HG03442 (cell line): ENCODE measurements around the gene MRPL58.
"Not testable (repeated sequence)": the region's sequence is repeated elsewhere in the genome, so short reads cannot be mapped to it uniquely, and the experiment has no call there.

Experiments
- ATAC-seq: cut with Tn5 transposase; IDR thresholded peaks from one replicate; pipeline ENCODE4 v1.9.1; 2021; ENCODE audit warnings: mild to moderate bottlenecking, moderate library complexity; ENCODE audit not compliant: unreplicated experiment

The MRPL58 gene

GRCh38 chr17:74987418-74987908 lies 25.0 kb upstream of the MRPL58 start, which contains the start of gene CDR2L:
CDR2L (plus strand) TSS chr17:74987632; CDS start chr17:74988044, 412 bp downstream.
- ATAC-seq: peak; percentile 83

- ATAC-seq: peak; percentile 30
Measured at GRCh38 chr17:74987909-74988711, 24.4 kb upstream of the MRPL58 start.

- ATAC-seq: no peak
Measured at GRCh38 chr17:74990581-74991105, 21.8 kb upstream of the MRPL58 start.

GRCh38 chr17:74992223-74992622 lies 20.2 kb upstream of the MRPL58 start:
- ATAC-seq: no peak

- no peak for ATAC-seq
Measured at GRCh38 chr17:74994440-74994839, 18.0 kb upstream of the MRPL58 start.

GRCh38 chr17:74995847-74996246 lies 16.6 kb upstream of the MRPL58 start:
- ATAC-seq: no peak

- no peak for ATAC-seq
Measured at GRCh38 chr17:74998783-74999182, 13.7 kb upstream of the MRPL58 start.

- no peak for ATAC-seq
Measured at GRCh38 chr17:74999523-74999922, 12.9 kb upstream of the MRPL58 start.

GRCh38 chr17:75001915-75002843 lies 10.3 kb upstream of the MRPL58 start:
- no peak for ATAC-seq

- no peak for ATAC-seq
Measured at GRCh38 chr17:75003070-75003956, 9.2 kb upstream of the MRPL58 start.

GRCh38 chr17:75003957-75004355 lies 8.5 kb upstream of the MRPL58 start:
- ATAC-seq: no peak

GRCh38 chr17:75004371-75004770 lies 8.1 kb upstream of the MRPL58 start:
- no peak for ATAC-seq

GRCh38 chr17:75005291-75005690 lies 7.2 kb upstream of the MRPL58 start:
- no peak for ATAC-seq

- ATAC-seq: not testable (repeated sequence)
Measured at GRCh38 chr17:75006084-75006483, 6.4 kb upstream of the MRPL58 start.

GRCh38 chr17:75006653-75007052 lies 5.8 kb upstream of the MRPL58 start:
- ATAC-seq: no peak

- no peak for ATAC-seq
Measured at GRCh38 chr17:75008373-75008772, 4.1 kb upstream of the MRPL58 start.

GRCh38 chr17:75009139-75009724 lies 3.2 kb upstream of the MRPL58 start:
- ATAC-seq: no peak

GRCh38 chr17:75010683-75011400 lies 1.6 kb upstream of the MRPL58 start:
- no peak for ATAC-seq

GRCh38 chr17:75011401-75012095 lies 922 bp upstream of the MRPL58 start:
- ATAC-seq: no peak
